SH-SY5Y (cell line): Measurements from ENCODE around the gene SGPP2.

Source experiments
- GATA2 ChIP-seq: IDR thresholded peaks from 2 replicates; pipeline ENCODE4 v1.6.1; 2011; ENCODE audit warnings: mild to moderate bottlenecking, low read depth, low read length
- GATA3 ChIP-seq: IDR thresholded peaks from 2 replicates; pipeline ENCODE4 v1.6.1; 2011; ENCODE audit warnings: low read depth, mild to moderate bottlenecking, low read length, moderate library complexity

- TF ChIP-seq GATA2 (no peak), GATA3 (no peak)
These were observed 90.6 kb downstream of the SGPP2 start for GRCh38 chr2:222514901-222515300.
